Panc1 (cell line): ENCODE measurements around the gene ABHD18.

Experiments
- TCF7L2 ChIP-seq: IDR thresholded peaks from 2 replicates; pipeline ENCODE4 v1.6.1; 2011; ENCODE audit warnings: mild to moderate bottlenecking, low read depth, low read length, inconsistent platforms
- TF ChIP-seq, protein P1 (sequence below): fragments of 450-650 bp; IDR thresholded peaks from 2 replicates; pipeline ENCODE4 v1.5.1; 2017; ENCODE audit warnings: mild to moderate bottlenecking

- no peak for TF ChIP-seq TCF7L2
- TF ChIP-seq, protein P1, sequence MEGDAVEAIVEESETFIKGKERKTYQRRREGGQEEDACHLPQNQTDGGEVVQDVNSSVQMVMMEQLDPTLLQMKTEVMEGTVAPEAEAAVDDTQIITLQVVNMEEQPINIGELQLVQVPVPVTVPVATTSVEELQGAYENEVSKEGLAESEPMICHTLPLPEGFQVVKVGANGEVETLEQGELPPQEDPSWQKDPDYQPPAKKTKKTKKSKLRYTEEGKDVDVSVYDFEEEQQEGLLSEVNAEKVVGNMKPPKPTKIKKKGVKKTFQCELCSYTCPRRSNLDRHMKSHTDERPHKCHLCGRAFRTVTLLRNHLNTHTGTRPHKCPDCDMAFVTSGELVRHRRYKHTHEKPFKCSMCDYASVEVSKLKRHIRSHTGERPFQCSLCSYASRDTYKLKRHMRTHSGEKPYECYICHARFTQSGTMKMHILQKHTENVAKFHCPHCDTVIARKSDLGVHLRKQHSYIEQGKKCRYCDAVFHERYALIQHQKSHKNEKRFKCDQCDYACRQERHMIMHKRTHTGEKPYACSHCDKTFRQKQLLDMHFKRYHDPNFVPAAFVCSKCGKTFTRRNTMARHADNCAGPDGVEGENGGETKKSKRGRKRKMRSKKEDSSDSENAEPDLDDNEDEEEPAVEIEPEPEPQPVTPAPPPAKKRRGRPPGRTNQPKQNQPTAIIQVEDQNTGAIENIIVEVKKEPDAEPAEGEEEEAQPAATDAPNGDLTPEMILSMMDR: no peak; the same call in 1 of the 2 replicates
Observed at GRCh38 chr4:127965062-127965802, at the start of gene ABHD18, which contains the start of gene MFSD8.
